Esophagus muscularis mucosa (tissue), 4 donors: ENCODE measurements around the gene KCP.

Experiments
- CTCF ChIP-seq, 3 experiments: fragments of 200-600 bp in 2 of 3; fragments of 450-650 bp in 1 of 3; sonication (generic) in 2 of 3; IDR thresholded peaks; one replicate each; pipeline ENCODE4 v1.5.1; 2017 to 2019; ENCODE audit warnings: antibody characterized with exemption in 3 of 3, mild to moderate bottlenecking in 2 of 3, moderate library complexity in 1 of 3
- EP300 ChIP-seq: sonication (generic); formaldehyde crosslinking; IDR thresholded peaks from one replicate; pipeline ENCODE4 v1.6.1; 2017; ENCODE audit warnings: antibody characterized with exemption
- POLR2AphosphoS5 ChIP-seq, 2 donors: sonication (generic); formaldehyde crosslinking; IDR thresholded peaks; one replicate each; pipeline ENCODE4 v1.6.1; 2017; ENCODE audit warnings: antibody characterized with exemption in 2 of 2

DNA sequence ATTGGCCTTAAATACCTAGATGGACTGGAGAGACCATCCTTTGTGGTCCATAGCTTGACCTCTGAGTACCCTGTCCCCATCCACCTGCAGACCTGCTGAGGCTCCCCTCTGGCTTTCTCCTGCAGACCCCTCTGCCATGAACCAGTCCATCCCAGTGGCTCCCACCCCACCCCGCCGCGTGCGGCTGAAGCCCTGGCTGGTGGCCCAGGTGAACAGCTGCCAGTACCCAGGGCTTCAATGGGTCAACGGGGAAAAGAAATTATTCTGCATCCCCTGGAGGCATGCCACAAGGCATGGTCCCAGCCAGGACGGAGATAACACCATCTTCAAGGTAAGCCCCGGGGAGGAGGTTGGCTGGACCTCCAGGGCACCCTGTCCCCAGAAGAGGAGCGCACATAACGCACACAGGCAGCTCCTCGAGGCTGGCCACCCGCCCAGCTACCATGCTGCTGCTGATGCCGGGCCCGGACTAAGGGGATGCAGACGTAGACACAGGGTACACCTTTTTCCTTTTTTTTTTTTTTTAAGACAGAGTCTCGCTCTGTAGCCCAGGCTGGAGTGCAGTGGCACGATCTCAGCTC, 31.5 kb upstream of the KCP start:
- no peak for TF ChIP-seq EP300
- no peak for TF ChIP-seq CTCF (IDR thresholded peaks at IDR 0.05)
- TF ChIP-seq POLR2AphosphoS5 (IDR thresholded peaks at IDR 0.05): no peak
